GM19099 (cell line): Measurements from ENCODE around the gene GAD2.

Experiments used
- POLR2A ChIP-seq: IDR thresholded peaks from 3 replicates; pipeline ENCODE4 v1.6.1; 2011; ENCODE audit warnings: low read depth; ENCODE audit not compliant: insufficient read length; ENCODE audit errors: extremely low read depth

Gene GAD2

GRCh38 chr10:26215396-26215934, 1.1 kb upstream of the GAD2 start:
- no peak for TF ChIP-seq POLR2A

DNA sequence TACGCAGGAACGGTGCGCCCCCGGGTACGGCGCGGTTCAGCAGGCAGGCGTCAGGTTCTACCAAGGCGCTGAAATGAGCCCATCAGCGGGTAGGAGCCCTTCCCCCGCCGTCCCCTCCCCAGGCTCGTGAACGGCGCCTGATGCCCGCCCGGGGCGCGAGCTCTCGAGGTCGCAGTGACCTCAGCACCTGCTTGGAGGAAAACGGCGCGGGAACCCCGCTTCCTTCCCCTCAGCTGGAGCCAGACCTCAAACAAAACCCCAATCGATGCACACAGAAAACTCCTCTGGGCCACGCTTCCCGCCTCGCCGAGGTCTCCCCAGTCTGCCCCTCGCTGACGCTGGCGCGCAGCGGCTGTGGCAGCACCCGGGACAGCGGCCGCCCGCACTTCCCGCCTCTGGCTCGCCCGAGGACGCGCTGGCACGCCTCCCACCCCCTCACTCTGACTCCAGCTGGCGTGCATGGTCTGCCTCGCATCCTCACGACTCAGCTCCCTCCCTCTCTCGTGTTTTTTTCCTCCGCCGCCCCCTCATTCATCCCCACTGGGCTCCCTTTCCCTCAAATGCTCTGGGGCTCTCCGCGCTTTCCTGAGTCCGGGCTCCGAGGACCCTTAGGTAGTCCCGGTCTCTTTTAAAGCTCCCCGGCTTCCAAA, 514 bp upstream of the GAD2 start:
- TF ChIP-seq POLR2A = no peak

DNA sequence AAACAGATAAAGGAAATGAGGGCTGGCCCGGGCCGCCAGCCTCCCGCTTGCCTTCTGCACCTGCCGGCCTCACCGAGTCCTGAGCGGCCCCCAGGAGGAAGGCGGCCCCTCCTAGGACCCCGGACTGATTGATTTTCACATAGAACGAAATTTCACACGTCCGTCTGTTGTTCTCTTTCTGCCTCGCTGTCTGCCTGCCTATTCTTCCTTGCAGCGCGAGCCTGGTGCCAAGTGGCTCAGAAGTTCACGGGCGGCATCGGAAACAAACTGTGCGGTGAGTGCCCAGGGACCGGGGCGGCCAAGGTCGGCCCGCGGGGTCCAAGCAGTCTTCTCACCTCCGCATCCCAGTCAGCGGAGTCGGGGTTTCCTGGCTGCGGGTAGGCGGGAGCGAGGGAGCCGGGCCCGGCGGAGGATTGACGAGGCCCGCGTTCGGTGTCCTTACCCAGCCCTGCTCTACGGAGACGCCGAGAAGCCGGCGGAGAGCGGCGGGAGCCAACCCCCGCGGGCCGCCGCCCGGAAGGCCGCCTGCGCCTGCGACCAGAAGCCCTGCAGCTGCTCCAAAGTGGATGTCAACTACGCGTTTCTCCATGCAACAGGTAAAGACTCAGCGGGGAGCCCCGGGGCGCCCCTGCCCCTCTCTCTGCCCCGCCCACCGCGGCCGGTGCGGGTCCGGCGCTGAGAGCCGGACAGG, 967 bp downstream of the GAD2 start:
- TF ChIP-seq POLR2A = no peak

GRCh38 chr10:26219676-26220075, 3.1 kb downstream of the GAD2 start:
- TF ChIP-seq POLR2A = no peak

GRCh38 chr10:26220901-26221300, 4.3 kb downstream of the GAD2 start:
- no peak for TF ChIP-seq POLR2A

DNA sequence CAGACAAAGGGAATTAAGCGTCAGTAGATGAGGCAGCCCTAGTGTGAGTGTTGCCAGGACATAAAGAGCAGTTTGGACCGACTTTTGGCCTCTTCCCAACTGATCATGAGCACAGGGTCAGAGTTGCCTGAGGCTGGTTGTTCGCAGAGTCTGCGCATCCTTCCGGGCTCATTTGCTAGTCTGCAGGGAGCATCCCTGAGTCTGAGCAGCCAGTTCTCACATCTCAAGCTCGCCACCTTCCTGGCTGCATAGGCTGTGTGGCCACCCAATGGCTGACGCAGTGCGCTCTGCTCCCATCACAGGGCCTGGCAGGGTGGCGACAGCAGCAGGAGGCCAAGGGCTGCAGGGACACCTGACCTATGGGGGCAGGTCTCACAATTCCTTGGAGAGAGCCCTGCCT, 5.0 kb downstream of the GAD2 start:
- TF ChIP-seq POLR2A = no peak

- TF ChIP-seq POLR2A = no peak
Measured at GRCh38 chr10:26222563-26222962, 6.0 kb downstream of the GAD2 start.

GRCh38 chr10:26225322-26225721, 8.7 kb downstream of the GAD2 start:
- TF ChIP-seq POLR2A = no peak

DNA sequence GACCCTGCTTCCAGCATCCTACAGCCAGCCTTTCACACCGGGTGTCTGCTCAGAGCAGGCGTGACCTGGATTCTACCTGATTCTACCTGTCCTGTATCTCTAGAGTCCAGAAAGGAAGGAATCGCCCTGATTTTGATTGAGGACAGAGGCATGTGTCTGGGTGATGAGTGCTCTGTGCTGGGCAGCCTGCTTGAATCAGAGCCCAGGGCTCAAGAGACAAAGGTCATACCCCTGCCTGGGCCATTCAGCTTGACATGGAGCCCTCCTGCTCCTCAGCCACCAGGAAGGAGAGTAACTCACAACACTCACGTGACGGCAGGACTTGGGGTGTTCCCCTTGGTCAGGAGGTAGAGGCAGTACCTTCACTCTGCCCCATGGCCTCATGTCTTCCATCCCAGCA, 11.2 kb downstream of the GAD2 start:
- no peak for TF ChIP-seq POLR2A

DNA sequence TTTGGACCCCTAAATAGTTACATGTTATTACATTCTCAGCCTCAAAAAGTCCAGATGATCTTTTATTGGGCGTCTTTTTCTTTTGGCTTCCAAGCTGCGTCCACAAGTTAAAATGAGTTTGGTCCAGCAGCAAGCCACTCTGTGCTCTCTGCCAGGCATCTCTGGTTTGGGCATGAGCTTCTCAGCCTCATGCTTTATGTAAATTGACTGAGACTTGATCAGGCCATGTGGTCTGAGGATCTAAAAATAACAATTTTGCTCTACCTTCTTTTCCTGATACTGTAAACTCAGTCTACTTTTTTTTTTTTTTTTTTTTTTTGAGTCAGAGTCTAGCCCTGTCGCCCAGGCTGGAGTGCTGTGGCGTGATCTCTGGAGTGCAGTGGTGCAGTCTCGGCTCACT, 15.6 kb downstream of the GAD2 start:
- no peak for TF ChIP-seq POLR2A

GRCh38 chr10:26235761-26236160, 19.2 kb downstream of the GAD2 start:
- no peak for TF ChIP-seq POLR2A

DNA sequence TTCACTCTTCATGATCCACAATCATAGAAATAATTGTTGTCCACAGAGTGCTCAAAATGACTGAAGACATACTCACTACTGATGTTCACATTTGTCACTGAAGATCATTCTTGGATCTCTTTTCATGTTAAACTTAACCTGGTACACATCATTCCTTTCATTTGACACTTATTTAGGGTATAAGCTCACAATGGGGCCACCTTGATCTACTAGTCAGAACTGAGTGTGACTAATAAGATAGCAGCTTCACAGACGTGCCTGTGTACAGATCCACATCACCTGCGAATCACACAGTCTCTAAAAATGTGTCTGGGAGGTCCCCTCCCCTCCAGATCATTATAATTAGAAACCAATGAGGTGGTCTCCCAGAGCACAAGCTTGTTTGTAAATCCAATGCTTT, 21.8 kb downstream of the GAD2 start:
- no peak for TF ChIP-seq POLR2A

DNA sequence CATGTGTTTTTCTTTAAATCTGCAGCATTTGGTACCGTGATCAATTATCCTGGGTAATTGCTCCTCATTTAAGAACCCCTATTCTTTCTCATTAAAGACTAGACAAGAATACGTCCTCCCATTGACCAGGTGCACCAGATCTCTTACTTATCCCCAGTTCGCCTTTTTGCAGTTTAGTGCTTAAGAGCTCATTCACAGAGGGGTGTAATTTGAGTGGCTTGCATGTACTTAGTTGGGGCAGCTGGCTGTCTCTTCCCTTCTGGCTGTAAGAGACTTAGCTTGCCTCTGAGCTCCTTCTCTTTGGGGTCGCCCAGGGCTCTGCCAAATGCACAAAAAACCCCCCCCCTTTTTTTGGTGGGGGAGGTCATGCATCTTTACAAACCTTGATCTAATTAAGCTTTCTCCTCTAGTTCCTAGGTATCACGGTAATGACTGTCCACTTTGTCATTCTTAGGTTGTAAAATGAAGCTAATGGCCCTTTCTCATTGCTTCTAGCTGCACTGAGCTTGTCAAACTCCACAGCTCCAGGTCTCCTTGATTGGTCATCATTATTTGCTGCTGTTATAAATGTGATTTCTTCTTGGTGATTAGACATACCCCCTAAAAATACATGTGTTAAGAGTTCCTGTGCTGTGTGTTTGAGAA, 26.3 kb downstream of the GAD2 start:
- no peak for TF ChIP-seq POLR2A

GRCh38 chr10:26243351-26243720, 26.8 kb downstream of the GAD2 start:
- no peak for TF ChIP-seq POLR2A

DNA sequence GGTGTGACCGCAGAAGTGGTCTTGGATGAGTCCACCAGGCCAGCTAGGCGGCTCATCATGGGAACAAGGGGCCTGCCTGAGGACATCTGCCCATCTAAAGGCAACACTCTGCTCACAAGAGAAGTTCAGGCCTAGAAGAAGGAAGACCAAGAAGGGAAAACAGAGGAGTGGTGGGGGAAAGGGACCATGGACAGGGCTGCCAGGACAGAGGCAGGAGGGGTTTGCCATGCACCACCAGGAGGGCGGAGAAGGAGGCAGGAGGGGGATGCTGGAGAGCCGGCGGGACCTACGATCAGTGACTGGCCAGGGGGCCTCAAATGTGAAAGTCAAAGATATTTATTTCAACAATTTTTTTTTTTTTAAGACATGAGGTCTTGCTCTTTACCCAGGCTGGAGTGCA, 33.1 kb downstream of the GAD2 start:
- no peak for TF ChIP-seq POLR2A

- TF ChIP-seq POLR2A = no peak
Measured at GRCh38 chr10:26251925-26252324, 35.4 kb downstream of the GAD2 start.
